MG63 (cell line): Measurements from ENCODE around the gene PPP6C. TPM values are rescaled to one million over a fixed set of nuclear protein-coding genes. Genes with fewer than 3 reads are reported as not detected.
"Not testable (repeated sequence)": the region's sequence is repeated elsewhere in the genome, so short reads cannot be mapped to it uniquely, and the experiment has no call there.

Experiments used
- DNase-seq: peaks from one replicate; pipeline ENCODE4 v3.0.0-alpha.2; 2020
- H3K27me3 ChIP-seq: fragments of 250-450 bp; sonication (Bioruptor Pico); 2 replicates; pipeline ENCODE4 v1.5.1; 2020; ENCODE audit warnings: mild to moderate bottlenecking, moderate library complexity
- H3K36me3 ChIP-seq: fragments of 250-450 bp; sonication (Bioruptor Pico); 2 replicates; pipeline ENCODE4 v1.5.1; 2020; ENCODE audit warnings: mild to moderate bottlenecking, moderate library complexity
- H3K4me3 ChIP-seq: fragments of 250-450 bp; sonication (Bioruptor Pico); 2 replicates; pipeline ENCODE4 v1.5.1; 2020; ENCODE audit warnings: mild to moderate bottlenecking, moderate library complexity
- H3K9me3 ChIP-seq: fragments of 250-450 bp; sonication (Bioruptor Pico); 2 replicates; pipeline ENCODE4 v1.5.1; 2020; ENCODE audit warnings: mild to moderate bottlenecking, moderate library complexity
- total RNA-seq: library from RNA; depleted of rRNA; stranded (reverse); fragments of >200 nt; shearing (Covaris generic); gene quantifications from 2 replicates; pipeline ENCODE4 v1.2.3, GENCODE V29; 2014; ENCODE audit warnings: low replicate concordance; rRNA removed

The PPP6C gene
- total RNA-seq = 17.0 and 23.4 TPM in 2 replicates

- peak; percentile 95 for DNase-seq
- peaks cover 5% of the 10 kb centered on the region for H3K36me3 ChIP-seq
- H3K4me3 ChIP-seq = peak within 1 kb of the TSS; percentile 91
- no peaks in the 10 kb centered on the region for H3K27me3 ChIP-seq
- no peaks in the 10 kb centered on the region for H3K9me3 ChIP-seq
Measured at GRCh38 chr9:125189361-125190289, at the start of gene PPP6C. PPP6C (minus strand) TSS chr9:125189803; CDS start chr9:125189718, 85 bp downstream.

GRCh38 chr9:125238915-125239446 is 49.4 kb upstream of the PPP6C start:
- peaks cover 67% of the 10 kb centered on the region for H3K36me3 ChIP-seq
- H3K4me3 ChIP-seq = peak overlapping the region; percentile 86
- DNase-seq = no peak
- no peaks in the 10 kb centered on the region for H3K9me3 ChIP-seq
- H3K27me3 ChIP-seq = no peaks in the 10 kb centered on the region

DNA sequence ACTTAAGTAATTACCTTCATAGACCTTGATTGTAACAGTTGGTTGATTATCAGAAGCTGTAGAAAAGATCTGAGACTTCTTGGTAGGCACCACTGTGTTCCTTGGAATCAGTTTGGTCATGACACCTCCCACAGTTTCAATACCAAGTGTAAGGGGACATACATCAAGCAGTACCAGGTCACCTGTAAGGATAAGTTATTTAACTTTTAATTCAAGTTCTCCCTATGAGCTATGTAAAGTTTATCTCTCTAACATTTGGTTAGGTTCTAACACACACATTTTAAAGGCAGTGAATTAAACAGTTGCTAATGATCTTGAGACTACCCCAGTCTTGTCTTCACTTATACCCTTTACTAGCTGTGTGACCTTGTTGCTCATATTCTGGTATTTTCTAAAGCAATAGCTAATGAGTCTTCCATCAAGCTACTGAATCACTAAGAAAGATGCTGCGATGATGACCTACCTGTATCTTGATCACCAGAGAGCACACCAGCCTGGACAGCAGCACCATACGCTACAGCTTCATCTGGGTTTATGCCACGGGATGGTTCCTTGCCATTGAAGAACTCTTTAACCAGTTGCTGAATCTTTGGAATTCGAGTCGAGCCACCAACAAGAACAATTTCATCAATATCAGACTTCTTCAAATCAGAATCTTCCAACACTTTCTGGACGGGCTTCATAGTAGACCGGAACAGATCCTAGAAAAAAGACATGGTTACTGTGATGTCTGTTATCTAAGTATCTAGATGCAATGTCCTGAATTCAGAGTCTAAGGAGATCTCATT is 48.7 kb upstream of the PPP6C start:
- no peak for DNase-seq
- Histone ChIP-seq H3K27me3 (no peaks in the 10 kb centered on the region), H3K4me3 (peak overlapping the region; percentile 86), H3K9me3 (no peaks in the 10 kb centered on the region), H3K36me3 (peaks cover 72% of the 10 kb centered on the region)

DNA sequence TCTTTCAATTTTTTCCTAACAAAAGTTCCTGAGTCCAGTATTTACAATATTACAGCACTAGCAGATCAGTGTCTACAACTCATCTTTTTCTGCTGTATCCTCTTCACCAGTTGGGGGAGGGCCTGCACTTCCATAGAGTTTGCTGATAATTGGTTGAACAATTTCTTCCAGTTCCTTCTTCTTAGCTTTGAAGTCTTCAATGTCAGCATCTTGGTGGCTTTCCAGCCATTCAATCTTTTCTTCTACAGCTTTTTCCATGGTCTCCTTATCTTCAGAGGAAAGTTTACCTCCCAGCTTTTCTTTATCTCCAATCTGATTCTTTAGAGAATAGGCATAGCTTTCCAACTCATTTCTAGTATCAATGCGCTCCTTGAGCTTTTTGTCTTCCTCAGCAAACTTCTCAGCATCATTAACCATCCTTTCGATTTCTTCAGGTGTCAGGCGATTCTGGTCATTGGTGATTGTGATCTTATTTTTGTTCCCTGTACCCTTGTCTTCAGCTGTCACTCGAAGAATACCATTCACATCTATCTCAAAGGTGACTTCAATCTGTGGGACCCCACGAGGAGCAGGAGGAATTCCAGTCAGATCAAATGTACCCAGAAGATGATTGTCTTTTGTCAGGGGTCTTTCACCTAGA is 47.0 kb upstream of the PPP6C start:
- Histone ChIP-seq H3K36me3 (peaks cover 80% of the 10 kb centered on the region), H3K4me3 (peak overlapping the region; percentile 8; the same call in 1 of the 2 replicates)
- DNase-seq, H3K9me3 ChIP-seq, H3K27me3 ChIP-seq: not testable (repeated sequence)

GRCh38 chr9:125235804-125236519 is 46.4 kb upstream of the PPP6C start:
- peaks cover 79% of the 10 kb centered on the region for H3K36me3 ChIP-seq
- DNase-seq = no peak
- H3K27me3 ChIP-seq = no peaks in the 10 kb centered on the region
- no peak overlapping the region; the same call in 1 of the 2 replicates for H3K4me3 ChIP-seq
- no peaks in the 10 kb centered on the region for H3K9me3 ChIP-seq

DNA sequence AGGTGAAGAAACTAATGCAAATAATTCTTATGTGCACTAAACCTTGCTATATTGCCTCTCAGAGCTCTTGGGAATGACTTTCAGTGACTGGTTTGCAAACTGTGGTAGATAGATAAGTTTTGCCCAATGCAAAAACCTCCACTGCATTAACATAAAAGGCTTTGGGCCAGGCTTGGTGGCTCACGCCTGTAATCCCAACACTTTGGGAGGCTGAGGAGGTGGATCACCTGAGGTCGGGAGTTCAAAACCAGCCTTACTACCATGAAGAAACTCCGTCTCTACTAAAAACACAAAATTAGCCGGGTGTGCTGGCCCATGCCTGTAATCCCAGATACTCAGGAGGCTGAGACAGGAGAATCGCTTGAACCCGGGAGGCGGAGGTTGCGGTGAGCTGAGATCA is 44.5 kb upstream of the PPP6C start:
- not testable (repeated sequence) for H3K27me3 ChIP-seq, DNase-seq, H3K4me3 ChIP-seq, H3K9me3 ChIP-seq
- peaks cover 66% of the 10 kb centered on the region for H3K36me3 ChIP-seq

DNA sequence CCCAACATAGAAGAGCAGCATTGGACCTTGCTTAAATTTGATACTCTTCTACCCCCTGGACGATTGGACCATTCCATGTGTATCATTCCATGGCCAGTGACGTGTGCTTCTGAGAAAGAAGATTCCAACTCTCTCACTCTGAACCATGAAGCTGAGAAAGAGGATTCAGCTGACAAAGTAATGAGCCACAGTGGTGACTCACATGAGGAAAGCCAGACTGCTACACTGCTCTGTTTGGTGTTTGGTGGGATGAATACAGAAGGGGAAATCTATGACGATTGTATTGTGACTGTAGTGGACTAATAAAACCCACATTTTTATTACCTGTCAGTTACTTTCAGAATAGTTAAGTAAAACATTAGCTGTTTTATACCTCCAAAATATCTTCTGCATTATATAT is 44.1 kb upstream of the PPP6C start:
- peaks cover 62% of the 10 kb centered on the region for H3K36me3 ChIP-seq
- peak; percentile 75 for DNase-seq
- H3K4me3 ChIP-seq = no peak overlapping the region
- no peaks in the 10 kb centered on the region for H3K27me3 ChIP-seq
- no peaks in the 10 kb centered on the region for H3K9me3 ChIP-seq

DNA sequence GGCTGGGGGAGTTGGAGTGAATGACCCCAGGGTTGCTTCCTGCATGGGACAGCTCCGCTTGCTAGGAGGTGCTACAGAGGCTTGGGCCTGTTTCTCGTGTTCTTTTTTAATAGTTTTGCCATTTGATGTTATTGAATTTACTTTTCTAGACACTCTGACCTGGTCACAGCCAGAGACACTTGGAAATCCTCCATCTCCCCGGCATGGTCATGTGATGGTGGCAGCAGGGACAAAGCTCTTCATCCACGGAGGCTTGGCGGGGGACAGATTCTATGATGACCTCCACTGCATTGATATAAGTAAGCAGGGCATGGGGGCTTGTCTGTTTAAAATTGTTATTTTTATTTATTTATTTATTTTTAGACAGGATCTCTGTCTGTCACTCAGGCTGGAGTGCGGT is 38.2 kb upstream of the PPP6C start:
- Histone ChIP-seq H3K9me3 (no peaks in the 10 kb centered on the region), H3K27me3 (no peaks in the 10 kb centered on the region), H3K4me3 (no peak overlapping the region), H3K36me3 (peaks cover 28% of the 10 kb centered on the region)
- DNase-seq = no peak

- DNase-seq, H3K4me3 ChIP-seq, H3K27me3 ChIP-seq, H3K9me3 ChIP-seq: not testable (repeated sequence)
- peaks cover 21% of the 10 kb centered on the region for H3K36me3 ChIP-seq
Measured at GRCh38 chr9:125224858-125225257, 35.3 kb upstream of the PPP6C start.

GRCh38 chr9:125218621-125219020 is 29.0 kb upstream of the PPP6C start:
- no peaks in the 10 kb centered on the region for H3K9me3 ChIP-seq
- H3K27me3 ChIP-seq = no peaks in the 10 kb centered on the region
- H3K36me3 ChIP-seq = peaks cover 25% of the 10 kb centered on the region
- DNase-seq = no peak
- no peak overlapping the region for H3K4me3 ChIP-seq

DNA sequence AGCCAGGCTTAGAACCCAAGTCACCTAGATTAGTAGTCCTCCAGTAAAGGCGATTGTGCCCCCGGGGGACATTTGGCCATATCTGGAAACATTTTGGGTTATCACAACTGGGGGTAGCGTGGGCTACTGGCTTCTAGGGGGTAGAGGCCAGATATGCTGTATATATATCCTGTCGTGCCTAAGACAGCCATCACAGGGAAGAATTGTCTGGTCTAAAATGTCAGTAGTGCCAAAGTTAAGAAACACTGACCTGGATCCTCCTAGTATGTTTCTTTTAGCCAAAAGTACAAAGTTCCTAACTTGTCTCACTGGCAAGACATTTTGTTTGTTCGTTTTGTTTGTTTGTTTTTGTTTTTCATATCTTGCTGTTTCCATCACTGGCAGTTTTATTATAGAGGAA is 24.6 kb upstream of the PPP6C start:
- H3K36me3 ChIP-seq = peaks cover 37% of the 10 kb centered on the region
- H3K27me3 ChIP-seq = no peaks in the 10 kb centered on the region
- no peak for DNase-seq
- H3K9me3 ChIP-seq = no peaks in the 10 kb centered on the region
- H3K4me3 ChIP-seq = no peak overlapping the region

DNA sequence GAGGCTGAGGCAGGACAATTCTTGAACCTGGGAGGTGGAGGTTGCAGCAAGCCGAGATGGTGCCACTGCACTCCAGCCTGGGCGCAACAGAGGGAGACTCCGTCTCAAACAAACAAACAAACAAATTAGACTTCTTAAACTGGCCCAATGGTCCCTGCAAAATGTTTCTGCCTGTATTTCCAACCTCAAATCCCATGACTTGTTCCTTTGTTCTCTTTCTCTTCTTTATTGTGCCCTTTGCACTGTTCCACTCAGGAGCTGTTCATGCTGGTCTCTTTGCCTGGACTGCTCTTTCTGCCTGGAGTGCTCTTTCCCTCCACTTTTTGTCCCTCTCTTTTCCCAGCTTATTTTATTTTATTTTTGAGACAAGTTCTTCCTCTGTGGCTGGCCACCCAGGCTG is 14.9 kb upstream of the PPP6C start:
- H3K27me3 ChIP-seq = no peaks in the 10 kb centered on the region
- H3K9me3 ChIP-seq = no peaks in the 10 kb centered on the region
- peaks cover 32% of the 10 kb centered on the region for H3K36me3 ChIP-seq
- H3K4me3 ChIP-seq = no peak overlapping the region
- no peak for DNase-seq

GRCh38 chr9:125202846-125203618 is 13.4 kb upstream of the PPP6C start:
- DNase-seq = no peak
- no peak overlapping the region for H3K4me3 ChIP-seq
- H3K27me3 ChIP-seq = no peaks in the 10 kb centered on the region
- H3K36me3 ChIP-seq = peaks cover 31% of the 10 kb centered on the region
- no peaks in the 10 kb centered on the region for H3K9me3 ChIP-seq

GRCh38 chr9:125200216-125201047 is 10.8 kb upstream of the PPP6C start, which contains the start of gene RABEPK:
RABEPK (plus strand) TSS chr9:125200542; CDS start chr9:125203014, 2,472 bp downstream.
- DNase-seq = peak; percentile 92
- H3K27me3 ChIP-seq = no peaks in the 10 kb centered on the region
- H3K9me3 ChIP-seq = no peaks in the 10 kb centered on the region
- H3K4me3 ChIP-seq = peak within 1 kb of the TSS; percentile 74
- peaks cover 15% of the 10 kb centered on the region for H3K36me3 ChIP-seq

DNA sequence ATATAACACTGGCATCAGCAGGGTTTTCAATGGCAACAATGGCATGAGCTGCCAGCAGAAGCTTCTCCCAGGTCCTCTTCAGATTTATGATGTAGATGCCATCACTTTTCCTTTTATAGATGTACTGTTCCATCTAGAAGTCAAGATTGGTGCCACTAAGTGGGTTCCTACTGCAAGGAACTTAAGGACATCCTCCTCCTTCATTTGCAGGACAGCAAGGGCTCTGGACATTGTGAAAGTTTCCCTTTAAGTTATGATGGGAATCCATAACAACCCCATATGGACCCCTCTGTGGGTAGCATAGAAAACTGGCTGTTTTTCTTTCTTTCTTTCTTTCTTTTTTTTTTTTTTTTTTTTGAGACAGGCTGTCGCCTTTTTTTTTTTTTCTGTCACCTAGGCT is 6.0 kb upstream of the PPP6C start:
- H3K27me3 ChIP-seq, H3K36me3 ChIP-seq, DNase-seq, H3K9me3 ChIP-seq, H3K4me3 ChIP-seq: not testable (repeated sequence)
